ENCODE measurements around the gene HOMER3. TPM values are rescaled to one million over a fixed set of nuclear protein-coding genes. Genes with fewer than 3 reads are reported as not detected.

The HOMER3 gene
- total and polyA plus RNA-seq, 2 of the 13 experiments (the other 11 are each of a cell fraction or from before 2014, with no cell fraction given), result 21.3 to 27.3 TPM

GRCh38 chr19:18985257-18985656 is 44.2 kb upstream of the HOMER3 start:
- no peak for DNase-seq (ENCODE audit: low spot score)
- H4K20me1 ChIP-seq (ENCODE audit: insufficient read depth, low read length), result no peaks in the 10 kb centered on the region
- BruUV-seq (replicated peaks), result no TSS peak
- TF ChIP-seq HNF4A (CRISPR knock-in tag; IDR thresholded peaks at IDR 0.05) (no peak), SMAD1 (CRISPR knock-in tag; IDR thresholded peaks at IDR 0.05; ENCODE audit: borderline replicate concordance, low read depth) (no peak), ZNF24 (IDR thresholded peaks at IDR 0.05) (0 out of 2 replicates have a peak, but pooled peaks have one; percentile 33)
- TF ChIP-seq, protein P1, sequence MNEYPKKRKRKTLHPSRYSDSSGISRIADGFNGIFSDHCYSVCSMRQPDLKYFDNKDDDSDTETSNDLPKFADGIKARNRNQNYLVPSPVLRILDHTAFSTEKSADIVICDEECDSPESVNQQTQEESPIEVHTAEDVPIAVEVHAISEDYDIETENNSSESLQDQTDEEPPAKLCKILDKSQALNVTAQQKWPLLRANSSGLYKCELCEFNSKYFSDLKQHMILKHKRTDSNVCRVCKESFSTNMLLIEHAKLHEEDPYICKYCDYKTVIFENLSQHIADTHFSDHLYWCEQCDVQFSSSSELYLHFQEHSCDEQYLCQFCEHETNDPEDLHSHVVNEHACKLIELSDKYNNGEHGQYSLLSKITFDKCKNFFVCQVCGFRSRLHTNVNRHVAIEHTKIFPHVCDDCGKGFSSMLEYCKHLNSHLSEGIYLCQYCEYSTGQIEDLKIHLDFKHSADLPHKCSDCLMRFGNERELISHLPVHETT (CRISPR knock-in tag; conservative IDR thresholded peaks at IDR 0.05), result no peak
- in situ Hi-C loops (cut with HindIII; ENCODE audit: extremely low pct_ligation_motif_present, low pct_unique_long_range_greater_than_20kb), result loop anchor here (5.0 to 10.0 kb wide), 3 partner anchors 43 to 90 kb away; partner anchors contain the start of genes CERS1 and HOMER3
- ATAC-seq, result no peak
- FAIRE-seq, result no peak
- no peaks in the 10 kb centered on the region for H3K9me3 ChIP-seq (ENCODE audit: low read length)
- peaks cover 10% of the 10 kb centered on the region for H3K4me1 ChIP-seq (ENCODE audit: insufficient read depth, low read length)
- peaks cover 0 to 34% of the 10 kb centered on the region in 2 experiments; a peak in 3 of 5 replicates for H3K27me3 ChIP-seq (ENCODE audit: control insufficient read depth in 1 of 2, insufficient read depth in 2 of 2, low read length in 2 of 2)
- no peaks in the 10 kb centered on the region for H3K79me2 ChIP-seq (ENCODE audit: insufficient read depth, low read length)
- no peak overlapping the region for H3K27ac ChIP-seq (ENCODE audit: extremely low read length, insufficient read depth, low read length)
- H2AFZ ChIP-seq (ENCODE audit: low read length), result no peak overlapping the region
- ChIA-PET CTCF (ENCODE audit: low intra/inter-chr PET ratio, low total read pairs) (interaction anchor here (0.9 kb wide), 1 partner anchor 91 kb away, joined by 3 read pairs; no protein-coding TSS in a partner anchor), POLR2A (no interaction called here)
- H3K4me3 ChIP-seq (replicated peaks in 1 of 3; ENCODE audit: insufficient read depth in 1 of 3, low read depth in 2 of 3, low read length in 3 of 3), result no peak overlapping the region
- 27% methylated on average over 7 of the region's 7 CpGs for WGBS (ENCODE audit: low lambda C conversion rate)
- no peak overlapping the region for H3K4me2 ChIP-seq (ENCODE audit: low read depth, low read length)
- no peak overlapping the region for H3K9ac ChIP-seq (ENCODE audit: insufficient read depth, low read depth, low read length)
- intact Hi-C loops (cut with micrococcal nuclease; ENCODE audit: unreplicated experiment), result no loop called here
- H3K36me3 ChIP-seq (replicated peaks in 1 of 2; ENCODE audit: control insufficient read depth in 1 of 2, insufficient read depth in 2 of 2, low read length in 2 of 2), result no peaks in the 10 kb centered on the region

- no peak for DNase-seq (ENCODE audit: low spot score)
- 0% methylated on average over 1 of the region's 3 CpGs for WGBS (ENCODE audit: low lambda C conversion rate)
- Histone ChIP-seq H3K27me3 (ENCODE audit: control insufficient read depth in 1 of 2, insufficient read depth in 2 of 2, low read length in 2 of 2) (peaks cover 0 to 34% of the 10 kb centered on the region in 2 experiments; a peak in 3 of 5 replicates), H3K36me3 (replicated peaks in 1 of 2; ENCODE audit: control insufficient read depth in 1 of 2, insufficient read depth in 2 of 2, low read length in 2 of 2) (no peaks in the 10 kb centered on the region), H3K9ac (ENCODE audit: insufficient read depth, low read depth, low read length) (no peak overlapping the region), H3K4me1 (ENCODE audit: insufficient read depth, low read length) (peaks cover 10% of the 10 kb centered on the region), H4K20me1 (ENCODE audit: insufficient read depth, low read length) (no peaks in the 10 kb centered on the region), H3K9me3 (ENCODE audit: low read length) (no peaks in the 10 kb centered on the region), H2AFZ (ENCODE audit: low read length) (no peak overlapping the region), H3K4me2 (ENCODE audit: low read depth, low read length) (no peak overlapping the region), H3K27ac (ENCODE audit: extremely low read length, insufficient read depth, low read length) (no peak overlapping the region), H3K79me2 (ENCODE audit: insufficient read depth, low read length) (no peaks in the 10 kb centered on the region), H3K4me3 (replicated peaks in 1 of 3; ENCODE audit: insufficient read depth in 1 of 3, low read depth in 2 of 3, low read length in 3 of 3) (no peak overlapping the region)
- in situ Hi-C loops (cut with HindIII; ENCODE audit: extremely low pct_ligation_motif_present, low pct_unique_long_range_greater_than_20kb), result loop anchor here (10.0 kb wide), 2 partner anchors 59 to 89 kb away; partner anchors contain the start of gene CERS1
- POLR2A ChIA-PET, result no interaction called here
- intact Hi-C loops (cut with micrococcal nuclease; ENCODE audit: unreplicated experiment), result no loop called here
- no peak for TF ChIP-seq NFATC3 (CRISPR knock-in tag; IDR thresholded peaks at IDR 0.05)
- no peak for TF ChIP-seq ZNF782 (CRISPR knock-in tag; IDR thresholded peaks at IDR 0.05; ENCODE audit: borderline replicate concordance)
- TF ChIP-seq, protein P2, sequence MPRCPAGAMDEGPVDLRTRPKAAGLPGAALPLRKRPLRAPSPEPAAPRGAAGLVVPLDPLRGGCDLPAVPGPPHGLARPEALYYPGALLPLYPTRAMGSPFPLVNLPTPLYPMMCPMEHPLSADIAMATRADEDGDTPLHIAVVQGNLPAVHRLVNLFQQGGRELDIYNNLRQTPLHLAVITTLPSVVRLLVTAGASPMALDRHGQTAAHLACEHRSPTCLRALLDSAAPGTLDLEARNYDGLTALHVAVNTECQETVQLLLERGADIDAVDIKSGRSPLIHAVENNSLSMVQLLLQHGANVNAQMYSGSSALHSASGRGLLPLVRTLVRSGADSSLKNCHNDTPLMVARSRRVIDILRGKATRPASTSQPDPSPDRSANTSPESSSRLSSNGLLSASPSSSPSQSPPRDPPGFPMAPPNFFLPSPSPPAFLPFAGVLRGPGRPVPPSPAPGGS (CRISPR knock-in tag; IDR thresholded peaks at IDR 0.05), result no peak
- TF ChIP-seq SNRNP70 (IDR thresholded peaks at IDR 0.05; ENCODE audit: low read depth, low read length), result no peak
- peak; percentile 95 for TF ChIP-seq ZNF329 (CRISPR knock-in tag; IDR thresholded peaks at IDR 0.05; ENCODE audit: low read depth)
- no TSS peak for BruUV-seq (replicated peaks)
- CTCF ChIA-PET (ENCODE audit: low intra/inter-chr PET ratio, low total read pairs), result no interaction called here
- FAIRE-seq, result no peak
- ATAC-seq, result no peak
These were observed 43.2 kb upstream of the HOMER3 start for GRCh38 chr19:18984251-18984650.
